HG03045 (cell line): Measurements from ENCODE around the gene SLC24A3.

Experiments used
- ATAC-seq: cut with Tn5 transposase; IDR thresholded peaks from one replicate; pipeline ENCODE4 v1.9.1; 2021; ENCODE audit warnings: mild to moderate bottlenecking, moderate library complexity; ENCODE audit not compliant: unreplicated experiment

SLC24A3 gene

DNA sequence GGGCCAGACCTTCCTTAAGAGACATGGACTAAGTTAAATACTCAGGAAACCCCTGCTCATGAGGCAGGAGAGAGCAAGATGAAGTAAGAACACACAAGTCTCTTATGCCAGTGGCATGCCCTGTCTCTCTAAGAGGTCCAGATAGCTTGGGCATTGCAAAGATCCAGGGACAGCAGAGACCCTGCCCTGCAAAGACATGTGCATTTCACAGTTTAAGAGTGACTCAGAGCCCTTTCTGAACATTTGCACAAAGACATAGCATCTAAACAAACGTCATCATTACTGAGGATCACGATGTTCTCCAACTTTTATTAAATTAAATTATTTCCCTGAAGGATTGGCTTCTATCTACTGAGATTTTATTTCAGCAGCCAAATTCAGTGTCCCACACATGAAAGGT is 315.1 kb downstream of the SLC24A3 start:
- ATAC-seq: no peak

DNA sequence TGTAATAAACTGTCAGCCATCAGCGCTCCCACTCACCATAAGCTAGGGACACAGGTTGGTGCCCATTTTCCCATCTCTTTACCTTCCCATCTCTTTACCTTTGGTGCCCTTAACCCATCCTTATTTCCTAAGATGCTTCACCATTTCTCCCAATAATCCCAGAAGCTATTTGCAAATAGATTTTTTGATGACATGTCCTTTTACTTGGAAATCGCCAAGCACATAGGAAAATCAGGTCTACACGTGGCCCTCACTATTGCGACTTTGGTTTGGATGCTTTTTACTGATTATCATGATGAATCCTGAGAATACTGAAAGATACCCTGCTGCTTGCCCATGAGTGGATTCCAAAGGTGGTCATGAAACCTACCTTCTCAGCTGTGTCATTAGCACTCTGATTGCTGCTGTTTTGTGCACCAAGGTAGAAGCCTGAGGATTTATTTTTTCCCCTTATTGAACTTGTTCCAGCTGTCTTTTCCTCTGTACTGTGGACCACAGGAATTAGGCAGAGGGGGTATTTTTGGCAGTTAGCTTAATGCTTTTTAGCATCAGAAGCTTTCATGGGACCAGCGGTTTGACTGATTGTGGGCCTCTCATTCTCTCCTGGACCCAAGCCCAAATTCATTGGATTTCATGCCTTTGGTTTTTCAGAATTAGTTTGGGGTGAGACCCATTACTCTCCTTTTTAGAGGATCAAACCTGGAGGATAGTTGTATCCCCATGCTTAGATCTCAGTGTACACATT is 316.0 kb downstream of the SLC24A3 start:
- no peak for ATAC-seq

- ATAC-seq: no peak
These were observed 317.6 kb downstream of the SLC24A3 start for GRCh38 chr20:19530006-19530405.

DNA sequence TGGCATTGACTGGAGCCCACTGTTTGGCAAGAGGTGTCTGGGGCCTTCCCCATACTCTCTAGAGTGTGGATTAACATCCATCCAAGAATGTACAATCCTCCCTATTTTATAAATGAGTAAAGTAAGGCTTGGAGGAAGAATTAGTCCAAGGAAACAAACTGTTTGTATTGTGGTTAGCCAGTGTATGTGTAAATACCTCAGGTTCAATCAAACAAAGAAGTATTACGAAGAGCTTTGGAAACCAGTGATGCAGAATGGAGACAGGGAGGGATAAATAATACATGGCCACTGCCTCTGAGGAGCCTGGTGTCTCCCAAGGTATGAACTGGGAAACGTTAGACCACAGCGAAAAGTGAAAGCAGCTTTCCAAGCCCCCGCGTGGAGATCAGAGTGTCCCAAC is 319.0 kb downstream of the SLC24A3 start:
- no peak for ATAC-seq

DNA sequence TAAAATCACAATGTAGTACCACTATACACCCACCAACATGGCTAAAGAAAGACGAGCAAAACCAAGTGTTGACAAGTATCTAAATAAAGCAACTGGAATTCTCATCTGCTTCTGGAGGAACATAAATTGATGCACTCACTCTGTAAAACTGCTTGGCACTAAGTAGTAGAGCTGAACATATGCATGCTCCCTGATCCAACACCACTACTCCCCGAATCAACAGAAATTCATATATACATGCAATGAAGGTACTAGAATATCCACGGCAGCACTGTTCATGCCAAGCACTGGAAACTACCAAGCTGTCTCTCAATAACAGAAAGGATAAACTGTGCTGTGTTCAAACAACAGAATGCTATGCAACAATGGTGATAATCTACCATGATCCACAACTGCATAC is 326.1 kb downstream of the SLC24A3 start:
- no peak for ATAC-seq

DNA sequence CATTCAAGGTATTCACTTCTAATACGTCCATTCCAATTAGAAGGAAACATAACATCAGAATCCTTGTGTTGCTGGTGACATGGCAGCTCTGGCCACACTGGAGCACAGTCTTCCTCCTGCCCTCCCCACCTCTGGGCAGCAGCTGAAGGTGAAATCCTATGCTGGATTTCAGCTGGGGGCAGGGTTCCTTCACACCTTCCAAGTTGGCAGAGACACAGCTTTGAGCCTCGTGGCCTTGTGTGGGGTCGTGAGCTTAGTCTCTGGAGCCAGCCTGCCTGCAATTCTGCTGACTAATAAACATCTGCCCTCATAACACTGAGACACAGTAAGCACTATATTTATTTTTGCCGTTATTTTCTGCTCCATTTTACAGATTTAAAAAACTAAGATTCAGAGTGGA is 326.7 kb downstream of the SLC24A3 start:
- no peak for ATAC-seq

GRCh38 chr20:19540392-19540791 is 327.9 kb downstream of the SLC24A3 start:
- no peak for ATAC-seq

- no peak for ATAC-seq
These were observed 330.7 kb downstream of the SLC24A3 start for GRCh38 chr20:19543101-19543500.

GRCh38 chr20:19544684-19545083 is 332.2 kb downstream of the SLC24A3 start:
- no peak for ATAC-seq

DNA sequence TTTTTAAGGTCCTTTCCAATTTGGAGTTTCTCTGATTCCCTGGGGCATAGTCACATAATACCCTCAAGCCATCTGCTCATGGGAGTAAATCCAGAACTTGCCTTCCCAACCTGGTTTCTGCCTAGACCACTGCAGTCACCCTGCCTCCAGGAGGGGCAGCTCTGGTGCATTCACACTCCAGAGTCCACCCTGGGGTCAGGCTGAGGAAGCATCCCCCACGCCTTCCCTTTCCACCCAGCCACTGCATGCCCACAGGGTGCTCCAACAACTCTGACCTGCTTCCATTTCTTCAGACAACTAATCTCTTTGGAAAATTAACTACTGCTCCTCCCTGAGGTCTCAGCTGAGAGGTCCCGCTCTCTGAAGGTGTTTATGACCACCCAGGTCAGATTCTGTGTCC is 334.2 kb downstream of the SLC24A3 start:
- ATAC-seq: no peak

DNA sequence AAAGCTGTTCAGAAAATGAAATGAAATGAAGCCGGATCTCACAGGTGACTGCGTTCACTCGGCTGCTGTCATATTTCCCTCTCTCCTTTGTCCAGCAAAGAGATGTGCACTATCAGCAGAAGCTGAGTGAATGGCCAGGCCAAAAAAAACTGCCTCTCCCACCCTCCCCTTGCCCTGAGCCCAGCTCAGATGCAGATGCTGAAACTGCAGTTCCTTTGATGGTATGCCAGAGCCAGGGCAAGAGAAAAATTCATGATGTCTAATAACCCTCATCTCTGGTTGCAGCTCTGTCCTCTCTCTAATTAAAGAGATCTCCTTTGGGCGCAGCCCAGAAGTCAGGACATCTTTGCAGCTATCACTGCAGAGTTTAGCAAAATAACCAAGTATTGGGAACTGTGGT is 335.1 kb downstream of the SLC24A3 start:
- ATAC-seq: no peak

DNA sequence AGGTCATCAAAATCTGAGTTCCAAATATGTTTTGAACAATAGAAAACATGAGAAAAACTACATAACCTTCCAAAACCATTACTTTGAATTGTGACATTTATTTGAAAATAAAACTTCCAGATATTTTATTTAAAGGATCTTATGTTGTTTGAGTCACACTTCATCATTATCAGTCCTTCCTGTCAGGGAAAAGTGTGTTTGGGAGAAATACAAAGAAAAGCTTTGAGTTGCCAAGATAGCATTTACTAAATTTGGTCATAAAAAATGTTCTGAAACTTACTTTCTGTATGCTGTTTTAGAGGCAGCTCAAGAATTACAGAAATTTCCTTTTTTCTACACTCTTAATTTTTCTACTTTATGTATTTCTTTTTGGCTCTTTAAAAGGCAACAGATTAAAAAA is 337.5 kb downstream of the SLC24A3 start:
- ATAC-seq: no peak

DNA sequence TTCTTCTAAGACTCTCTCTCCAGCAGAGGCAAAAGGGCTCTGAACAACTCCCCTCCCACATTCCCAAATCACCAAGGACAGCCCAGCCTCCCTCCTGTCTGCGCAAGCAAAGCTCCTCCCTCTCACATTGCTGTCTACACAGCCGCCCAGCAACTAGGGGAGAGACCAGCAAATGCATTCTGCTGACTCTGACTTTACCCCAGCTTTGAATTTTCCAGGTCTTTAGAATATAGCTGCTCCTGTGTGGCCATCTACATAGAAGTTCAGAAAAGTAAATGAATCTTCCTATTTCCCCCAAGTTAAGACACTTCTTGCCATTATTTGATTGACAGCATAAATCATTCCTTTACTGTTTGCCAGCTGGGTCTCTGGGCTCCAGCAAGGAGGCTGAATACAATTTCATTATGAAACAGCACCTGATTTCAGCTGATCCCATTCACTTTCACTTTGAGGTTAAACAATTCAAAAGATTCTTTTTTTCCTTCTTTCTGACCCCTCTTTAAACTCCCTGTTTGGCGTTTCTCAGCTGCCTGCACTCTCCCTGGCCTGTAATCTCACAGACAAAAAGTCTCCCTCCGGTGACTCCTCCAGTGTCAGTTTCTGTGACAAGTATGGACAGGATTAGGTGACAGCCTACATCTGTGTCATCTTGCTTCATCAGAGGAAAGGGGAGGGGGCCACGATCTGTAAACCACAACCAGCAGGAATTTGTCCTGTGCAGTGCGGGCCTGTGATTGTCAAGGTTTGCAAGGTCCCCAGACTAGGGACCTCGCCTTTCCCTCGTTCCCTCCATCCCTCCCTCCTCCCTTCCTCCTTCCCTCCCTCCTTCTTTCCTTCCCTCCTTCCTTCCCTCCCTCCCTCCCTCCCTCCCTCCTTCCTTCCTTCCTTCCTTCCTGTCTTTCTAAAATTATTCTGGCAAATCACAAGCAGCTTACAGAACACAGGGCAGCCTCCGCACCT is 340.1 kb downstream of the SLC24A3 start:
- no peak for ATAC-seq

DNA sequence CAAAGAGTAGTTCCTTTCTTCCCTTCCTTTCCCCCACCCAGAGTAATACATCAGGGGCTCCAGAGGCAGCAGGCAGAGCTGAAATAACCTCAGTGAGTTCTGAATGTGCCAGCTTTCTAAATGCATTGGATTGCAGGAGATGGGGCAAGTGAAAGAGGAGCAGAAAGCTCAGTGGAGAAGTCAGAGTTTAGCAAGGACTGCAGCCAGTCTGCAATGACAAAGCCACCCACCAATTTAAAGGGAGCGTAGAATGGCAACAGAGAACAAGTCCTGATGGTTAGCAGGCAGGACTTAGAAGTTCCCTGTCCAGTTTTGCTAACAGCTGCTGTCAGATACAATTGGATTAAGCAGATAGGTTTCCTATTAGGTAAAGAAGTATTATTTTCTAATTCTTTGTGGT is 342.2 kb downstream of the SLC24A3 start:
- ATAC-seq: no peak

DNA sequence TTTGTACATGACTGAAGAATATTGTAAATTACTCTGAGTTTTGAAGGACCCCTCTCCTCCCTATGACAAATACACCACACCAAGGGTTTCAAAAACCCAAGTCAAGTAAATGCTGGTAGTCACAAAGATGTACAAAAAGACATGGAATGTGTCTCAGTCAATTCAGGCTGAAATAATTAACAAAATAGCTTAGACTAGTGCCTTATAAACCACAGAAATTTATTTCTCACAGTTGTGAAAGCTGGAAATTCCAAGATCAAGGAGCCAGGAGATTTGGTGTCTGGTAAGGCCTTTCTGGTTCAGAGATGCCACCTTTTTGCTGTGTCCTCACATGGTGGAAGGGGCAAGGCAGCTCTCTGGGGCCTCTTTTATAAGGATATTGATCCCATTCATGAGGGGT is 343.3 kb downstream of the SLC24A3 start:
- no peak for ATAC-seq

- ATAC-seq: no peak
These were observed 344.8 kb downstream of the SLC24A3 start for GRCh38 chr20:19557291-19557690.

DNA sequence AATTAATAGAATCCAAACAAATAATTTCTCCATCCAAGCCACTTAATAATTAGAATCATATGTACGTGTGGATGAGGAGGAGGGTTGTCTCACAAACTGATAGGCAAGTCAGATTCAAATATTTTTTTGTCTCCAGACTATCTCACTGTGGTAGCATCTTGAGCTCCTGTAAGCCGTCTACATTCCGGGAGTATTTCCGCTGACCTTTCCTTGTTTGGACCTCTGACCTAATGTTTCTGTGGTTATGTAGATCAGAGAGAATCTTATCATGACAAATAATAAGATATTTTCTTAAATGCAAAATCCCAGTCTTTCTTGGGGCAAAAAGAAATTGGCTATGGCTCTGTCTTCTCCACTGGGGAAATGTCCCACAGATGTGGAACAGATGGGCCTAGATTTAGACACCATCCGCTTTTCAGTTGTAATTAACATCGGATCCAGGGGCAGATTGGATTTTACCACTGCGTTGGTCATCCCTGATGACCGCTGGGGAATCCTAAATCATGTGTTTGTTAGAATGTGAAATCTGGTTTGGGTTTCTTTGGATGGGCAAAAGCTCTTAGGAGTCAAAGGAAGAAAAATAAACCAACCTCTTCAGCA is 348.5 kb downstream of the SLC24A3 start:
- no peak for ATAC-seq

GRCh38 chr20:19562426-19562825 is 350.0 kb downstream of the SLC24A3 start:
- no peak for ATAC-seq

DNA sequence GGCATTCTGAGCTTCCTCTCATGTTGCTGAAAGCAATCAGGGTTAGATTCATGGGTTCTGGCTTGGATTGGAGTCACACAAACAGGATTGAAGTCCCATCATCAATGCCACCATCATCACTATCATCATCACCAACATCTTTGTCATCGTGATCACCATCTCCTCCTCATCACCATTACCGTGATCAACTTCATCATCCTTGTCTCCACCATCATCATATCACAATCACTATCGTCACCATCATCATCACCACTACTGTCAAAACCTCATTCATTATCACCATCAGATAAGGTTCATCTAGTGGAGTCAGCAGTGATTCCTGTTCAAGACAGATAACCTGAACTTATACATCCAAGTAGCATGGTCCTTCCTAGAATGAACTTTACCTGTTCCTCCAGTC is 351.8 kb downstream of the SLC24A3 start:
- no peak for ATAC-seq

DNA sequence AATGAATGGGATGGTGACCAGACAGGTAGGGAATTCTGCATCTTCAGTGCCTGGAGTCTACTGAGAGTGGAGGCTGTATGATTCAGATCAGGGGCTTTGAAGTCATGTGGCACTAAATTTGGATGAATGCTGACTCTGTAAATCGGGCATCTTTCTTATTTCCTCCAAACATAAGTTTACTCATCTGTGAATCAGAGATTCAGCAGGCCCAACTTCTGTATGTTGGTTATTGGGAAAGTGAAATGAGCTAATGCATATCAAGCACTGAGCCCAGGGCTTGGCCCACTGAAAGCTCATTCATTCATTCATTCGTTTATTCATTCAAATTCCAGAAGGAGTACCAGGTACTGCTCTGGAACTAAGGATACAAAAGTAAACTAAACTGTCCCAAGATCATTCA is 353.3 kb downstream of the SLC24A3 start:
- ATAC-seq: no peak

- ATAC-seq: no peak
These were observed 353.9 kb downstream of the SLC24A3 start for GRCh38 chr20:19566226-19566945.
